IPS DF 6.9 (cell line): Measurements from ENCODE around the gene ALK.

ENCODE experiments used
- DNase-seq: peaks from one replicate; pipeline ENCODE4 v3.0.0-alpha.2; 2013; ENCODE audit warnings: low read depth, low spot score
- H3K27ac ChIP-seq: one replicate; pipeline ENCODE4 v1.5.1; 2013; ENCODE audit warnings: low read length, control low read depth
- H3K27me3 ChIP-seq: 2 replicates; pipeline ENCODE4 v1.6.1; 2013; ENCODE audit warnings: mild to moderate bottlenecking, low read length; ENCODE audit not compliant: control insufficient read depth, insufficient read depth
- H3K36me3 ChIP-seq: 2 replicates; pipeline ENCODE4 v1.6.1; 2013; ENCODE audit warnings: low read length; ENCODE audit not compliant: control insufficient read depth, insufficient read depth
- H3K4me1 ChIP-seq: 2 replicates; pipeline ENCODE4 v1.6.1; 2013; ENCODE audit warnings: low read length; ENCODE audit not compliant: control insufficient read depth, insufficient read depth
- H3K4me3 ChIP-seq: 2 replicates; pipeline ENCODE4 v1.5.1; 2013; ENCODE audit warnings: mild to moderate bottlenecking, low read length
- H3K9me3 ChIP-seq: 2 replicates; pipeline ENCODE4 v1.6.1; 2013; ENCODE audit warnings: low read length, inconsistent platforms; ENCODE audit not compliant: control insufficient read depth, insufficient read depth
- WGBS: extraction: QIAGEN DNeasy Blood & Tissue Kit; methylation state at CpG from one replicate; pipeline ENCODE4 v1.1.7; 2013; ENCODE audit warnings: mixed read lengths, missing lambda C conversion rate; ENCODE audit not compliant: insufficient read length, insufficient coverage; 5-methylcytosine and 5-hydroxymethylcytosine counted together

ALK gene

GRCh38 chr2:29456429-29456828, 465.0 kb downstream of the ALK start:
- no peak overlapping the region for H3K4me3 ChIP-seq

GRCh38 chr2:29455200-29455860, 466.1 kb downstream of the ALK start:
- no peaks in the 10 kb centered on the region for H3K9me3 ChIP-seq
- H3K4me1 ChIP-seq: no peaks in the 10 kb centered on the region
- H3K27ac ChIP-seq: no peak overlapping the region
- no peak overlapping the region for H3K4me3 ChIP-seq
- no peaks in the 10 kb centered on the region; the same call in 1 of the 2 replicates for H3K27me3 ChIP-seq
- WGBS: 100% methylated on average over 1 of the region's 6 CpGs
- no peak for DNase-seq
- no peaks in the 10 kb centered on the region for H3K36me3 ChIP-seq

More at GRCh38 chr2:29456429-29456828, 465.0 kb downstream of the ALK start:
- H3K27ac ChIP-seq: no peak overlapping the region
- H3K9me3 ChIP-seq: no peaks in the 10 kb centered on the region
- H3K27me3 ChIP-seq: no peaks in the 10 kb centered on the region; the same call in 1 of the 2 replicates
- H3K4me1 ChIP-seq: no peaks in the 10 kb centered on the region
- no peak for DNase-seq
- H3K36me3 ChIP-seq: no peaks in the 10 kb centered on the region

- WGBS: no CpG with 5 or more reads among the region's 5 CpGs
- DNase-seq: no peak
- Histone ChIP-seq H3K4me3 (no peak overlapping the region), H3K27me3 (no peaks in the 10 kb centered on the region; the same call in 1 of the 2 replicates), H3K4me1 (0 out of 2 replicates have a peak, but pooled peaks cover 3% of the 10 kb centered on the region), H3K9me3 (no peaks in the 10 kb centered on the region), H3K27ac (no peak overlapping the region), H3K36me3 (no peaks in the 10 kb centered on the region)
Observed at GRCh38 chr2:29452036-29452435, 469.4 kb downstream of the ALK start.

- H3K9me3 ChIP-seq: no peaks in the 10 kb centered on the region
- no peak for DNase-seq
- H3K27ac ChIP-seq: no peak overlapping the region
- no peaks in the 10 kb centered on the region for H3K36me3 ChIP-seq
- no peaks in the 10 kb centered on the region for H3K27me3 ChIP-seq
- H3K4me3 ChIP-seq: no peak overlapping the region
- 0 out of 2 replicates have a peak, but pooled peaks cover 3% of the 10 kb centered on the region for H3K4me1 ChIP-seq
- WGBS: no CpG with 5 or more reads among the region's 5 CpGs
Observed at GRCh38 chr2:29450596-29451222, 470.7 kb downstream of the ALK start.

- no peak for DNase-seq
- no peaks in the 10 kb centered on the region for H3K27me3 ChIP-seq
- no peak overlapping the region for H3K4me3 ChIP-seq
- no peak overlapping the region for H3K27ac ChIP-seq
- no peaks in the 10 kb centered on the region for H3K36me3 ChIP-seq
- H3K9me3 ChIP-seq: no peaks in the 10 kb centered on the region
- no CpG with 5 or more reads among the region's 2 CpGs for WGBS
- 0 out of 2 replicates have a peak, but pooled peaks cover 3% of the 10 kb centered on the region for H3K4me1 ChIP-seq
Observed at GRCh38 chr2:29449499-29449898, 471.9 kb downstream of the ALK start.

GRCh38 chr2:29448096-29448688, 473.2 kb downstream of the ALK start:
- no peaks in the 10 kb centered on the region for H3K27me3 ChIP-seq
- no peaks in the 10 kb centered on the region for H3K9me3 ChIP-seq
- H3K36me3 ChIP-seq: no peaks in the 10 kb centered on the region
- no peak overlapping the region for H3K4me3 ChIP-seq
- no peak overlapping the region for H3K27ac ChIP-seq
- H3K4me1 ChIP-seq: 0 out of 2 replicates have a peak, but pooled peaks cover 3% of the 10 kb centered on the region
- no peak for DNase-seq
- no CpG with 5 or more reads among the region's 8 CpGs for WGBS

GRCh38 chr2:29447513-29447912, 473.9 kb downstream of the ALK start:
- H3K27me3 ChIP-seq: no peaks in the 10 kb centered on the region
- no peak overlapping the region for H3K4me3 ChIP-seq
- 0 out of 2 replicates have a peak, but pooled peaks cover 3% of the 10 kb centered on the region for H3K4me1 ChIP-seq
- no peak for DNase-seq
- no CpG with 5 or more reads among the region's 4 CpGs for whole genome bisulfite sequencing
- H3K9me3 ChIP-seq: no peaks in the 10 kb centered on the region
- no peaks in the 10 kb centered on the region for H3K36me3 ChIP-seq
- H3K27ac ChIP-seq: no peak overlapping the region

- H3K36me3 ChIP-seq: no peaks in the 10 kb centered on the region
- no peak overlapping the region for H3K27ac ChIP-seq
- no peaks in the 10 kb centered on the region for H3K27me3 ChIP-seq
- WGBS: no CpG with 5 or more reads among the region's 4 CpGs
- no peak overlapping the region for H3K4me3 ChIP-seq
- 0 out of 2 replicates have a peak, but pooled peaks cover 3% of the 10 kb centered on the region for H3K4me1 ChIP-seq
- no peak for DNase-seq
- no peaks in the 10 kb centered on the region for H3K9me3 ChIP-seq
Observed at GRCh38 chr2:29446847-29447246, 474.5 kb downstream of the ALK start.

GRCh38 chr2:29444150-29444549, 477.2 kb downstream of the ALK start:
- DNase-seq: no peak

GRCh38 chr2:29443627-29444026, 477.8 kb downstream of the ALK start:
- H3K4me1 ChIP-seq: 0 out of 2 replicates have a peak, but pooled peaks cover 3% of the 10 kb centered on the region
- no peaks in the 10 kb centered on the region for H3K9me3 ChIP-seq
- H3K27me3 ChIP-seq: no peaks in the 10 kb centered on the region
- WGBS: no CpG with 5 or more reads among the region's 4 CpGs
- no peak overlapping the region for H3K27ac ChIP-seq
- no peaks in the 10 kb centered on the region for H3K36me3 ChIP-seq
- no peak for DNase-seq
- H3K4me3 ChIP-seq: no peak overlapping the region

More at GRCh38 chr2:29444150-29444549, 477.2 kb downstream of the ALK start:
- Histone ChIP-seq H3K27me3 (no peaks in the 10 kb centered on the region), H3K4me3 (no peak overlapping the region), H3K4me1 (0 out of 2 replicates have a peak, but pooled peaks cover 3% of the 10 kb centered on the region), H3K27ac (no peak overlapping the region), H3K36me3 (no peaks in the 10 kb centered on the region), H3K9me3 (no peaks in the 10 kb centered on the region)
- no CpG with 5 or more reads among the region's 3 CpGs for WGBS
